HepG2 (cell line): Measurements from ENCODE around the gene RASSF7. TPM values are rescaled to one million over a fixed set of nuclear protein-coding genes. Genes with fewer than 3 reads are reported as not detected.

Source experiments
- BHLHE40 ChIP-seq: IDR thresholded peaks from 2 replicates; pipeline ENCODE4 v1.6.1; 2011; ENCODE audit warnings: low read length, improper control_type of control experiment
- CBFB ChIP-seq: sonication (generic); formaldehyde crosslinking; IDR thresholded peaks from 2 replicates; pipeline ENCODE4 v1.4.0; 2020; ENCODE audit warnings: missing genetic modification reagents
- CBX1 ChIP-seq: IDR thresholded peaks from one replicate; pipeline ENCODE4 v1.6.1; 2016; ENCODE audit warnings: antibody characterized with exemption, low read depth
- CC2D1A ChIP-seq: sonication (generic); formaldehyde crosslinking; IDR thresholded peaks from 2 replicates; pipeline ENCODE4 v1.8.1; 2023; ENCODE audit warnings: mild to moderate bottlenecking, missing genetic modification reagents
- ERF ChIP-seq: IDR thresholded peaks from 2 replicates; pipeline ENCODE4 v1.6.1; 2018; ENCODE audit warnings: missing biosample characterization, missing genetic modification reagents
- ETS1 ChIP-seq: sonication (generic); formaldehyde crosslinking; IDR thresholded peaks from 2 replicates; pipeline ENCODE4 v1.4.0; 2020; ENCODE audit warnings: missing genetic modification reagents
- KLF16 ChIP-seq, 2 experiments: sonication (generic) in 1 of 2; formaldehyde crosslinking in 1 of 2; IDR thresholded peaks; 2 replicates each; pipeline versions ENCODE4 v1.6.1 to v1.8.0; 2016 to 2023; ENCODE audit warnings: missing genetic modification reagents in 2 of 2, missing compliant biosample characterization in 1 of 2
- NFYB ChIP-seq: sonication (generic); formaldehyde crosslinking; IDR thresholded peaks from 2 replicates; pipeline ENCODE4 v1.4.0; 2020; ENCODE audit warnings: missing genetic modification reagents
- SMYD3 ChIP-seq: sonication (generic); formaldehyde crosslinking; IDR thresholded peaks from 2 replicates; pipeline ENCODE4 v1.8.1; 2023; ENCODE audit warnings: mild to moderate bottlenecking, missing genetic modification reagents
- SPEN ChIP-seq: sonication (generic); formaldehyde crosslinking; IDR thresholded peaks from 2 replicates; pipeline ENCODE4 v1.5.1; 2020; ENCODE audit warnings: low read depth, mild to moderate bottlenecking, missing genetic modification reagents
- TCF12 ChIP-seq, 2 experiments: fragments of 450-650 bp in 1 of 2; sonication (generic) in 1 of 2; formaldehyde crosslinking in 1 of 2; IDR thresholded peaks; 2 replicates each; pipeline versions ENCODE4 v1.6.1 to v1.8.0; 2017 to 2022; ENCODE audit warnings: antibody characterized with exemption in 1 of 2, mild to moderate bottlenecking in 1 of 2, missing genetic modification reagents in 1 of 2, moderate library complexity in 1 of 2
- WIZ ChIP-seq: sonication (generic); formaldehyde crosslinking; IDR thresholded peaks from 2 replicates; pipeline ENCODE4 v1.5.1; 2020; ENCODE audit warnings: mild to moderate bottlenecking, missing genetic modification reagents
- ZBTB2 ChIP-seq: sonication (generic); formaldehyde crosslinking; IDR thresholded peaks from 2 replicates; pipeline ENCODE4 v1.8.0; 2022; ENCODE audit warnings: low read depth, missing genetic modification reagents
- ZFX ChIP-seq: sonication (generic); formaldehyde crosslinking; IDR thresholded peaks from 2 replicates; pipeline ENCODE4 v1.4.0; 2020; ENCODE audit warnings: mild to moderate bottlenecking, low read depth, missing genetic modification reagents, moderate library complexity
- ZNF143 ChIP-seq: sonication (generic); formaldehyde crosslinking; IDR thresholded peaks from 2 replicates; pipeline ENCODE4 v1.4.0; 2020; ENCODE audit warnings: missing genetic modification reagents
- ZNF256 ChIP-seq: sonication (generic); formaldehyde crosslinking; conservative IDR thresholded peaks from 2 replicates; pipeline ENCODE4 v1.4.0; 2020; ENCODE audit warnings: missing genetic modification reagents
- ZNF296 ChIP-seq: sonication (generic); formaldehyde crosslinking; conservative IDR thresholded peaks from 2 replicates; pipeline ENCODE4 v1.5.0; 2020; ENCODE audit warnings: mild to moderate bottlenecking, missing genetic modification reagents
- ZNF510 ChIP-seq: sonication (generic); formaldehyde crosslinking; IDR thresholded peaks from 2 replicates; pipeline ENCODE4 v1.4.0; 2020; ENCODE audit warnings: low read depth, mild to moderate bottlenecking, missing genetic modification reagents
- ZNF720 ChIP-seq: sonication (generic); formaldehyde crosslinking; IDR thresholded peaks from 2 replicates; pipeline ENCODE4 v1.4.0; 2020; ENCODE audit warnings: missing genetic modification reagents
- ZNF747 ChIP-seq: sonication (generic); formaldehyde crosslinking; IDR thresholded peaks from 2 replicates; pipeline ENCODE4 v1.8.1; 2023; ENCODE audit warnings: missing genetic modification reagents, mild to moderate bottlenecking, borderline replicate concordance
- ZNF776 ChIP-seq: sonication (generic); formaldehyde crosslinking; IDR thresholded peaks from 2 replicates; pipeline ENCODE4 v1.4.0; 2020; ENCODE audit warnings: mild to moderate bottlenecking, missing genetic modification reagents
- ZNF878 ChIP-seq: sonication (generic); formaldehyde crosslinking; IDR thresholded peaks from 2 replicates; pipeline ENCODE4 v1.8.1; 2023; ENCODE audit warnings: mild to moderate bottlenecking, missing genetic modification reagents, moderate library complexity
- polyA plus RNA-seq, 8 experiments: library from polyadenylated mRNA; depleted of rRNA in 3 of 8; stranded (reverse) in 7 of 8; unstranded in 1 of 8; fragments of >200 nt; fragmentation: Illumina TruSeq in 4 of 8; extraction: Trizol in 4 of 8; gene quantifications; 2 replicates each; pipeline versions ENCODE4 v1.2.1 to v1.2.3, GENCODE V29; 2011 to 2016; ENCODE audit warnings: low read depth in 4 of 8, missing spikeins in 1 of 8, mixed read lengths in 1 of 8; ENCODE audit not compliant: insufficient read depth in 1 of 8
- total RNA-seq, 5 experiments: library from RNA; depleted of rRNA; stranded (reverse); fragments of >200 nt; fragmentation: Illumina TruSeq; extraction: Trizol; gene quantifications; 2 replicates each; pipeline ENCODE4 v1.2.3, GENCODE V29; 2016; ENCODE audit warnings: low read depth in 1 of 5
- TF ChIP-seq, protein P1 (sequence below): sonication (generic); formaldehyde crosslinking; conservative IDR thresholded peaks from 2 replicates; pipeline ENCODE4 v1.8.1; 2023; ENCODE audit warnings: missing genetic modification reagents
- TF ChIP-seq, protein P2 (sequence below): sonication (generic); formaldehyde crosslinking; IDR thresholded peaks from 2 replicates; pipeline ENCODE4 v1.4.0; 2020; ENCODE audit warnings: missing genetic modification reagents, borderline replicate concordance

Gene RASSF7
- total and polyA plus RNA-seq, 2 of the 13 experiments (the other 11 are each of a cell fraction or from before 2014, with no cell fraction given) = 20.2 to 28.6 TPM

- TF ChIP-seq ZBTB2 (CRISPR knock-in tag) = 0 out of 2 replicates have a peak, but pooled peaks have one; percentile 21
- TF ChIP-seq SPEN (CRISPR knock-in tag) = no peak
- TF ChIP-seq ZNF296 = no peak
- 0 out of 2 replicates have a peak, but pooled peaks have one; percentile 7 for TF ChIP-seq ZFX (CRISPR knock-in tag)
- no peak for TF ChIP-seq ZNF510 (CRISPR knock-in tag)
- TF ChIP-seq ZNF720 (CRISPR knock-in tag) = no peak
- no peak for TF ChIP-seq TCF12 (IDR thresholded peaks at IDR 0.05)
- TF ChIP-seq TCF12 (CRISPR knock-in tag; IDR thresholded peaks at IDR 0.05) = 0 out of 2 replicates have a peak, but pooled peaks have one; percentile 15
- TF ChIP-seq, protein P1, sequence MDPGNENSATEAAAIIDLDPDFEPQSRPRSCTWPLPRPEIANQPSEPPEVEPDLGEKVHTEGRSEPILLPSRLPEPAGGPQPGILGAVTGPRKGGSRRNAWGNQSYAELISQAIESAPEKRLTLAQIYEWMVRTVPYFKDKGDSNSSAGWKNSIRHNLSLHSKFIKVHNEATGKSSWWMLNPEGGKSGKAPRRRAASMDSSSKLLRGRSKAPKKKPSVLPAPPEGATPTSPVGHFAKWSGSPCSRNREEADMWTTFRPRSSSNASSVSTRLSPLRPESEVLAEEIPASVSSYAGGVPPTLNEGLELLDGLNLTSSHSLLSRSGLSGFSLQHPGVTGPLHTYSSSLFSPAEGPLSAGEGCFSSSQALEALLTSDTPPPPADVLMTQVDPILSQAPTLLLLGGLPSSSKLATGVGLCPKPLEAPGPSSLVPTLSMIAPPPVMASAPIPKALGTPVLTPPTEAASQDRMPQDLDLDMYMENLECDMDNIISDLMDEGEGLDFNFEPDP (CRISPR knock-in tag) = no peak
- no peak for TF ChIP-seq ZNF256 (CRISPR knock-in tag)
- TF ChIP-seq SMYD3 (CRISPR knock-in tag) = no peak
- no peak for TF ChIP-seq NFYB (CRISPR knock-in tag)
- no peak for TF ChIP-seq BHLHE40
- no peak for TF ChIP-seq CC2D1A (CRISPR knock-in tag)
- no peak for TF ChIP-seq KLF16 (CRISPR knock-in tag; IDR thresholded peaks at IDR 0.05)
- TF ChIP-seq CBX1 = no peak
- TF ChIP-seq CBFB = 0 out of 2 replicates have a peak, but pooled peaks have one; percentile 17
- TF ChIP-seq, protein P2, sequence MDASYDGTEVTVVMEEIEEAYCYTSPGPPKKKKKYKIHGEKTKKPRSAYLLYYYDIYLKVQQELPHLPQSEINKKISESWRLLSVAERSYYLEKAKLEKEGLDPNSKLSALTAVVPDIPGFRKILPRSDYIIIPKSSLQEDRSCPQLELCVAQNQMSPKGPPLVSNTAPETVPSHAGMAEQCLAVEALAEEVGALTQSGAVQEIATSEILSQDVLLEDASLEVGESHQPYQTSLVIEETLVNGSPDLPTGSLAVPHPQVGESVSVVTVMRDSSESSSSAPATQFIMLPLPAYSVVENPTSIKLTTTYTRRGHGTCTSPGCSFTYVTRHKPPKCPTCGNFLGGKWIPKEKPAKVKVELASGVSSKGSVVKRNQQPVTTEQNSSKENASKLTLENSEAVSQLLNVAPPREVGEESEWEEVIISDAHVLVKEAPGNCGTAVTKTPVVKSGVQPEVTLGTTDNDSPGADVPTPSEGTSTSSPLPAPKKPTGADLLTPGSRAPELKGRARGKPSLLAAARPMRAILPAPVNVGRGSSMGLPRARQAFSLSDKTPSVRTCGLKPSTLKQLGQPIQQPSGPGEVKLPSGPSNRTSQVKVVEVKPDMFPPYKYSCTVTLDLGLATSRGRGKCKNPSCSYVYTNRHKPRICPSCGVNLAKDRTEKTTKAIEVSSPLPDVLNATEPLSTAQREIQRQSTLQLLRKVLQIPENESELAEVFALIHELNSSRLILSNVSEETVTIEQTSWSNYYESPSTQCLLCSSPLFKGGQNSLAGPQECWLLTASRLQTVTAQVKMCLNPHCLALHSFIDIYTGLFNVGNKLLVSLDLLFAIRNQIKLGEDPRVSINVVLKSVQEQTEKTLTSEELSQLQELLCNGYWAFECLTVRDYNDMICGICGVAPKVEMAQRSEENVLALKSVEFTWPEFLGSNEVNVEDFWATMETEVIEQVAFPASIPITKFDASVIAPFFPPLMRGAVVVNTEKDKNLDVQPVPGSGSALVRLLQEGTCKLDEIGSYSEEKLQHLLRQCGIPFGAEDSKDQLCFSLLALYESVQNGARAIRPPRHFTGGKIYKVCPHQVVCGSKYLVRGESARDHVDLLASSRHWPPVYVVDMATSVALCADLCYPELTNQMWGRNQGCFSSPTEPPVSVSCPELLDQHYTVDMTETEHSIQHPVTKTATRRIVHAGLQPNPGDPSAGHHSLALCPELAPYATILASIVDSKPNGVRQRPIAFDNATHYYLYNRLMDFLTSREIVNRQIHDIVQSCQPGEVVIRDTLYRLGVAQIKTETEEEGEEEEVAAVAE (CRISPR knock-in tag) = no peak
- TF ChIP-seq ZNF143 (CRISPR knock-in tag) = peak; percentile 3; the same call in 1 of the 2 replicates
- no peak for TF ChIP-seq ETS1 (CRISPR knock-in tag)
- TF ChIP-seq ZNF878 = no peak
- TF ChIP-seq WIZ = no peak
- TF ChIP-seq ZNF776 = 0 out of 2 replicates have a peak, but pooled peaks have one; percentile 21
- TF ChIP-seq ERF = no peak
- no peak for TF ChIP-seq ZNF747 (CRISPR knock-in tag)
These were observed 26.8 kb downstream of the RASSF7 start (continued) for GRCh38 chr11:587546-587945.
